GM23338 (cell line): ENCODE data around the gene DPP9.

Source experiments
- CTCF ChIP-seq, 2 experiments: fragments of 200-600 bp in 1 of 2; sonication (generic) in 1 of 2; conservative IDR thresholded peaks; 2 replicates each; pipeline versions ENCODE4 v1.5.1 to v1.6.1; 2016 to 2017; ENCODE audit warnings: antibody characterized with exemption in 2 of 2, low read depth in 2 of 2, mild to moderate bottlenecking in 2 of 2, moderate library complexity in 1 of 2
- EZH2 ChIP-seq: fragments of 200-600 bp; sonication (generic); IDR thresholded peaks from one replicate; pipeline ENCODE4 v1.8.0; 2017; ENCODE audit warnings: antibody characterized with exemption, mild to moderate bottlenecking, low read depth; ENCODE audit not compliant: unreplicated experiment
- EZH2phosphoT487 ChIP-seq: fragments of 200-600 bp; sonication (generic); IDR thresholded peaks from one replicate; pipeline ENCODE4 v1.8.1; 2018; ENCODE audit warnings: antibody characterized with exemption; ENCODE audit not compliant: unreplicated experiment
- JUNB ChIP-seq: IDR thresholded peaks from one replicate; pipeline ENCODE4 v1.6.1; 2016; ENCODE audit warnings: antibody characterized with exemption; ENCODE audit not compliant: unreplicated experiment
- STAT1 ChIP-seq: IDR thresholded peaks from one replicate; pipeline ENCODE4 v1.6.1; 2016; ENCODE audit warnings: antibody characterized with exemption; ENCODE audit not compliant: unreplicated experiment

GRCh38 chr19:4748185-4748584, 24.5 kb upstream of the DPP9 start:
- no peak for TF ChIP-seq CTCF (conservative IDR thresholded peaks at IDR 0.05; ENCODE audit: low read depth in 2 of 2)
- no peak for TF ChIP-seq EZH2
- no peak for TF ChIP-seq STAT1
- TF ChIP-seq EZH2phosphoT487 = no peak
- TF ChIP-seq JUNB = no peak
